GM12892 (cell line): ENCODE results near the gene TIPIN.

ENCODE experiments used
- POLR2A ChIP-seq: IDR thresholded peaks from 2 replicates; pipeline ENCODE4 v1.6.1; 2011; ENCODE audit warnings: low read depth, low read length, control low read depth
- TAF1 ChIP-seq: IDR thresholded peaks from 2 replicates; pipeline ENCODE4 v1.6.1; 2011; ENCODE audit warnings: low read depth, mild to moderate bottlenecking, control low read depth, low read length, borderline replicate concordance

GRCh38 chr15:66310786-66311185 is 45.7 kb downstream of the TIPIN start:
- TF ChIP-seq POLR2A: no peak
- no peak for TF ChIP-seq TAF1
